HG02763 (cell line): ENCODE data around the gene CNTRL.
"Not testable (repeated sequence)": the region's sequence is repeated elsewhere in the genome, so short reads cannot be mapped to it uniquely, and the experiment has no call there.

ENCODE experiments used
- ATAC-seq: cut with Tn5 transposase; IDR thresholded peaks from one replicate; pipeline ENCODE4 v1.9.1; 2021; ENCODE audit warnings: mild to moderate bottlenecking, moderate library complexity; ENCODE audit not compliant: unreplicated experiment

Gene CNTRL

GRCh38 chr9:121067640-121068039 is 7.1 kb upstream of the CNTRL start:
- ATAC-seq: no peak

- no peak for ATAC-seq
Measured at GRCh38 chr9:121069396-121069795, 5.4 kb upstream of the CNTRL start.

- ATAC-seq: no peak
Measured at GRCh38 chr9:121071370-121071755, 3.4 kb upstream of the CNTRL start.

GRCh38 chr9:121071756-121072421 is 2.9 kb upstream of the CNTRL start:
- no peak for ATAC-seq

GRCh38 chr9:121073038-121073437 is 1.7 kb upstream of the CNTRL start:
- ATAC-seq: no peak

- peak; percentile 24 for ATAC-seq
Measured at GRCh38 chr9:121075251-121076036, 689 bp downstream of the CNTRL start.

GRCh38 chr9:121082075-121082474 is 7.3 kb downstream of the CNTRL start:
- ATAC-seq: no peak

- no peak for ATAC-seq
Measured at GRCh38 chr9:121085661-121086060, 10.9 kb downstream of the CNTRL start.

GRCh38 chr9:121088576-121088975 is 13.8 kb downstream of the CNTRL start:
- ATAC-seq: no peak

- ATAC-seq: not testable (repeated sequence)
Measured at GRCh38 chr9:121090743-121091142, 16.0 kb downstream of the CNTRL start.

GRCh38 chr9:121095057-121095456 is 20.3 kb downstream of the CNTRL start:
- no peak for ATAC-seq

- no peak for ATAC-seq
Measured at GRCh38 chr9:121098567-121099198, 23.9 kb downstream of the CNTRL start.

GRCh38 chr9:121104054-121104453 is 29.3 kb downstream of the CNTRL start:
- ATAC-seq: not testable (repeated sequence)

GRCh38 chr9:121105531-121105930 is 30.8 kb downstream of the CNTRL start:
- no peak for ATAC-seq

- ATAC-seq: no peak
Measured at GRCh38 chr9:121107029-121107428, 32.3 kb downstream of the CNTRL start.

- ATAC-seq: no peak
Measured at GRCh38 chr9:121107881-121108280, 33.1 kb downstream of the CNTRL start.

GRCh38 chr9:121115466-121115865 is 40.7 kb downstream of the CNTRL start:
- ATAC-seq: no peak

GRCh38 chr9:121118266-121118665 is 43.5 kb downstream of the CNTRL start:
- no peak for ATAC-seq

GRCh38 chr9:121120386-121120785 is 45.6 kb downstream of the CNTRL start:
- no peak for ATAC-seq

GRCh38 chr9:121121582-121122087 is 46.9 kb downstream of the CNTRL start:
- peak; percentile 99 for ATAC-seq

- no peak for ATAC-seq
Measured at GRCh38 chr9:121122246-121123032, 47.7 kb downstream of the CNTRL start.
